ENCODE results near the gene ARFRP1.

DNA sequence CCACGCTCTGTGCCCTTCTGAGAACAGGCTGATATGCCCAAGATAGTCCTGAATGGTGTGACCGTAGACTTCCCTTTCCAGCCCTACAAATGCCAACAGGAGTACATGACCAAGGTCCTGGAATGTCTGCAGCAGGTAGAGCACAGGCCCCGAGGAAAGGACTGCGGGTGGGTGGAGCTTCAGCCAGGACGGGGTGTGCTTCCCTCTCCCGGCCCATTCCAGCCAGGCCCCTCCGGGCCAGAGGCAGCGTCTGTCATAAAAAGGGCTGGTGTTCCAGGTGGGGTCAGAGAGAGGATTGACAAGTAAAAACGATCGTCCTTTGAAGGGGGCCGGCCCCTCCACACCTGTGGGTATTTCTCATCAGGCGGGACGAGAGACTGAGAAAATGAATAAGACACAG is 48.4 kb downstream of the ARFRP1 start:
- TF ChIP-seq, protein P1, sequence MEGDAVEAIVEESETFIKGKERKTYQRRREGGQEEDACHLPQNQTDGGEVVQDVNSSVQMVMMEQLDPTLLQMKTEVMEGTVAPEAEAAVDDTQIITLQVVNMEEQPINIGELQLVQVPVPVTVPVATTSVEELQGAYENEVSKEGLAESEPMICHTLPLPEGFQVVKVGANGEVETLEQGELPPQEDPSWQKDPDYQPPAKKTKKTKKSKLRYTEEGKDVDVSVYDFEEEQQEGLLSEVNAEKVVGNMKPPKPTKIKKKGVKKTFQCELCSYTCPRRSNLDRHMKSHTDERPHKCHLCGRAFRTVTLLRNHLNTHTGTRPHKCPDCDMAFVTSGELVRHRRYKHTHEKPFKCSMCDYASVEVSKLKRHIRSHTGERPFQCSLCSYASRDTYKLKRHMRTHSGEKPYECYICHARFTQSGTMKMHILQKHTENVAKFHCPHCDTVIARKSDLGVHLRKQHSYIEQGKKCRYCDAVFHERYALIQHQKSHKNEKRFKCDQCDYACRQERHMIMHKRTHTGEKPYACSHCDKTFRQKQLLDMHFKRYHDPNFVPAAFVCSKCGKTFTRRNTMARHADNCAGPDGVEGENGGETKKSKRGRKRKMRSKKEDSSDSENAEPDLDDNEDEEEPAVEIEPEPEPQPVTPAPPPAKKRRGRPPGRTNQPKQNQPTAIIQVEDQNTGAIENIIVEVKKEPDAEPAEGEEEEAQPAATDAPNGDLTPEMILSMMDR (IDR thresholded peaks at IDR 0.05) = no peak
- no peak for TF ChIP-seq POLR2A (IDR thresholded peaks at IDR 0.05)
